GM12874 (cell line): ENCODE measurements around the gene NSDHL.

Source experiments
- TF ChIP-seq, protein P1 (sequence below): IDR thresholded peaks from 2 replicates; pipeline ENCODE4 v1.5.1; 2011; ENCODE audit warnings: low read depth, mild to moderate bottlenecking, control low read depth, low read length, moderate library complexity; ENCODE audit not compliant: insufficient read depth

NSDHL gene

DNA sequence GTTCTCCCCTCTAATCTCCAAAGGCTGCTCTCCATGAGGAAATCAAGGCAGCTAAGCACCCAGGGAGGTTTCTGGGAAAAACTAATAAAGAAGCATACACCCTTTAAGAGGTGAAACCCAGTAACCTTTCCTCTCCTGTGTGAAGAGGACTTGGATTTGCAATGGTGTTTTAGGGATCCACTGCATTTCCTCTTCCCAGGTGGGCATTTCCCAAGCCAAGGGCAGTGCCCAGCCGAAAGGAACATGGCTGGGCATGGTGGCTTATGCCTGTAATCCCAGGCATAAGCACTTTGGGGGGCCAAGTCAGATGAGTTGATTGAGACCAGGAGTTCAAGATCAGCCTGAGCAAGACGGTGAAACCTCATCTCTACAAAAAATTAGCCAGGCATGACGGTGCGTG, 61.6 kb downstream of the NSDHL start:
- TF ChIP-seq, protein P1, sequence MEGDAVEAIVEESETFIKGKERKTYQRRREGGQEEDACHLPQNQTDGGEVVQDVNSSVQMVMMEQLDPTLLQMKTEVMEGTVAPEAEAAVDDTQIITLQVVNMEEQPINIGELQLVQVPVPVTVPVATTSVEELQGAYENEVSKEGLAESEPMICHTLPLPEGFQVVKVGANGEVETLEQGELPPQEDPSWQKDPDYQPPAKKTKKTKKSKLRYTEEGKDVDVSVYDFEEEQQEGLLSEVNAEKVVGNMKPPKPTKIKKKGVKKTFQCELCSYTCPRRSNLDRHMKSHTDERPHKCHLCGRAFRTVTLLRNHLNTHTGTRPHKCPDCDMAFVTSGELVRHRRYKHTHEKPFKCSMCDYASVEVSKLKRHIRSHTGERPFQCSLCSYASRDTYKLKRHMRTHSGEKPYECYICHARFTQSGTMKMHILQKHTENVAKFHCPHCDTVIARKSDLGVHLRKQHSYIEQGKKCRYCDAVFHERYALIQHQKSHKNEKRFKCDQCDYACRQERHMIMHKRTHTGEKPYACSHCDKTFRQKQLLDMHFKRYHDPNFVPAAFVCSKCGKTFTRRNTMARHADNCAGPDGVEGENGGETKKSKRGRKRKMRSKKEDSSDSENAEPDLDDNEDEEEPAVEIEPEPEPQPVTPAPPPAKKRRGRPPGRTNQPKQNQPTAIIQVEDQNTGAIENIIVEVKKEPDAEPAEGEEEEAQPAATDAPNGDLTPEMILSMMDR, result no peak

DNA sequence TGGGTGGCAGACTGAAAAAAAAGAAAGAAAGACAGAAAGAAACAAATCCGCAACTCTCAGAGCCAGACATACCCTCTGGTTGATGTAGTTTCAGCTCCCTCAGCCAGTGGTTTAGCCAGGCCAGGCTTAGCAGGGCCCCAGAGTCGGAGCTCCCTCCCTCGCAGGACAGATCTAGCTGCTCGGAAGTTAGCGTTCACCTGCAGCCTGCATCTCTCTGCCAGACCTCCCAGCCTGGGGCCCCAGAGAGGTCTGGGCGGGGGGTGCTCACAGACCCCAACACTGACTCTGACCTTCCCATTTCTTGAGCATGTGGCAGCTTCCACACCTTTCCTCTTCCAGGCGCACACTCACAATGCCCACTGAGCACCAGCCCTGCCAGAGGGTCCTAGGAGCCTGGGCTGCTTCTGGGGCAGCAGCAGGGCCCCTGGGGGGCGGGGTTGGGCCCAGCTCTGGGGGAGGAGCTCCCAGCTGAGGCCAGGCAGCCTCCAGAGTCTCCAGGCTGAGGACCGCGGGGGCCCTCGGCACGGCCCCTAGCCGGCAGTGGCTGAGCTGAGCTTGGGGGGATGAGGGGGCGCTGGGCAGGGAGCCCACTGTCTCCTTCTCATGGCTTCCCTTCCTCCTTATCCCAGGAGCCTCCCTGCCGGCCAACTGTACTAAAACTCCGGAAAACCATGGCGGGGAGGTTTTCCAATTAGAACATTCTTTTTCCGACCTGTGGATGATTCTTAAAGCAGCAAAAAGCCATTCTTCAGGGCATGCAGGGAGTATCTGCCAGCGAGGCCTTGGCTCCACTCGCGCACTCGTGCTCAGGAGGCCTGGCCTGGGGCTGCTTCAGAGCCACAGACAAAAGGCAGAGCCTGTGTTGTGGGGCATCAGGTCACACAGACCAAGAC, 62.4 kb downstream of the NSDHL start:
- TF ChIP-seq, protein P1, result no peak

DNA sequence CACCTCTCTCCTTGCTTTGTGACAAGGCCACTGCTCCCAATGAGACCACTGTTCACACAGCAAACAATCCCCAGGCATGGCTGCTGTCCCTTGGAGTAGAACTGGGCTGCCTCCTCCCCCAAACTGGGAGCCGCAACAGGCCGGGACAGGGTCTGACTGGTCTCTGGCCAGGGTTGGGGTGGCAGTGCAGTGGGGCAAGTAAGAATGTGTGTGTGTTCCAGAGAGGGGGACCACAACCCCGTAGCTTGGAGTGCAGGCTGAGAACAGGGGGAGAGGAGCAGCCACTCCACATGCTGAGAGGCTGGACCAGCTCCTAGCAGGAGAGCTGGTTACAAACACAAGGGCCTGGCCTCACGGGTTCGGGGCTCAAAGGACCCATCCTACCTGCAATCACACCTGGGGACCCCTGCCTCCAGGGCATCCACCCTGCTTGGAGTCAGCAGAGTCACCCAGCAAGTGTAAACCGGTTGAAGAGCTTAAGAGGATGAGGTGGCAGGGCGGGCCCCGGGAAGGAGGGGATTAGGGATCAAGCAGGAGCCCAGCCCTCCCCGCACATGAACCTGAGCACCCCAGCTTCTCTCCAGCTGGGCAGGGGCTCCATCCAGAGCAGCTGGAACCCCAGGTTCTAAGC, 63.2 kb downstream of the NSDHL start:
- TF ChIP-seq, protein P1, result no peak

DNA sequence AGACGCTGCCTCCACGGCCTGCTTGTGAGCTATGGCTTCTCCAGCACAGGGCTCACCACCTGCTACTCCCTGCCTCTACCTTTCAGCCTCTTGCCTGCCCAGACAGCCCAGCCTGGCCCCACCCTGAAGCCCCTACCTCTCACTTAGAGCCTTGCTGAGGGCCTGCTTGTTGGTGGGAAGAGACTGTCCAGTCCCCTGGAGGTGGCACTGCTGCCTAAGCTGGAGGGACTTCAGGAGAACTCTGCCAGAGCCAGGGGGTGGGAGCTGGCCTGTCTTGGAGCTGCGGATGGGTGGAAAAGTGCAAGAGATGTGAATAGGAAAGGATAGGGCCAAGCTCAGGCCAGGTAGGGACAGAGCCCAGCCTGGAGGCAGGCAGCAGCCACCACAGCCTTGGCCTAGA, 64.3 kb downstream of the NSDHL start:
- TF ChIP-seq, protein P1, result no peak

DNA sequence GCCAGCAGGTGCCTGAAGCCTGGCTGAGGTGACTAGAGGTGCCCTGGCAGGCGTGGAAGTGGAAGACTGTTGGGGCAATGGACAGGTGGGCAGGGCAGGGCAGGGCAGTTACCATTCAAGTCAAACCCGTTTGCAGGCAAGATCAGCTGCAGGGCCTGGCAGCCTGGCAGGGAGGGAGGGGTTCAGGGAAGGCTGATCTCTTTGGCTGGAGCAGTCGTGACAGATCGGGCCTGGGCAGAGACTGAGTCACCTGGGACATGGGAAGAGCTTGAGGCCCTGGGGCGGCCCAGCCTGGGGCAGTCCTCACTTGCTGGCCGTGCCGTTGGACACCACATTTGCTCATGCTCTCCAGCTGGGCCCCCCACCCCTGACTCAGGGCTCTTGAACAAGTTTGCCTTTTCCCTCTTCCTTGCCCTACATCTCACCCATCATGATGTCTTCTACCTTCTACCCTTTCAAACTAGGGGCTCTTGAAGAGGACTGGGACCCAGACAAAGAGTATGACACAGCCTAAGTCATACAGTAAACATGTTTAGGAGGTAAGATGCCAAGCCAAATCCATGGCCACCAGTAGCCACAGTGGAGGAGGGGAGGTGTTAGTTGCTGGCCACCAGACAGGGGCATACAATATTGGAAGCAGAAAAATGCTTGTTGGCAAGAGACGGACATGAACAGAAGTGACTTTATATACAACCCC, 65.0 kb downstream of the NSDHL start:
- TF ChIP-seq, protein P1, result no peak

DNA sequence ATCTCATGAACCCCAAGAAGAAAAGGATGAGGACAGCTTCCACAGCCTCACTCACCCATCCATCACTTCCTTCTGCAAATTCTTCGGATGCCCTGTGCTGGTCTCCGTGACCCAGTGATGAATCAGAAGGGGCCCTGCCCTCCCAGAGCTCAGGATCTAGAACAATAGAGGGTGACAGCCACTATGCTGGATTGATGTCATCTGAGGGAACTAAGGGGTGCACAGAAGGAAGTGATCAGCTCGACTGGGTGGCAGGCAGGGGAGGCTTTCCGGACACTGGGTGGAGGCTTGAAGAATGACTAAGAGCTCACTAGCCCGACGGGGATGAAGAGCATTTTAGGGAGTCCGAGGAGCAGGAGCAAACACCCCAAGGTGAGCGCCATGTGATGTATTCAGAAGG, 65.6 kb downstream of the NSDHL start:
- TF ChIP-seq, protein P1, result no peak
